A673 (cell line): ENCODE data around the gene ICAM2.

Source experiments
- EZH2 ChIP-seq: fragments of 200-600 bp; sonication (generic); IDR thresholded peaks from 2 replicates; pipeline ENCODE4 v1.6.1; 2017; ENCODE audit warnings: borderline replicate concordance, low read depth, mild to moderate bottlenecking, mixed read lengths, antibody characterized with exemption, low read length; ENCODE audit not compliant: poor library complexity, severe bottlenecking
- TF ChIP-seq, protein P1 (sequence below): fragments of 300-800, 200-600 bp; sonication (generic); conservative IDR thresholded peaks from 2 replicates; pipeline ENCODE4 v1.5.1; 2017; ENCODE audit warnings: low read depth, mild to moderate bottlenecking, antibody characterized with exemption, low read length, moderate library complexity, mixed read lengths

- TF ChIP-seq, protein P1, sequence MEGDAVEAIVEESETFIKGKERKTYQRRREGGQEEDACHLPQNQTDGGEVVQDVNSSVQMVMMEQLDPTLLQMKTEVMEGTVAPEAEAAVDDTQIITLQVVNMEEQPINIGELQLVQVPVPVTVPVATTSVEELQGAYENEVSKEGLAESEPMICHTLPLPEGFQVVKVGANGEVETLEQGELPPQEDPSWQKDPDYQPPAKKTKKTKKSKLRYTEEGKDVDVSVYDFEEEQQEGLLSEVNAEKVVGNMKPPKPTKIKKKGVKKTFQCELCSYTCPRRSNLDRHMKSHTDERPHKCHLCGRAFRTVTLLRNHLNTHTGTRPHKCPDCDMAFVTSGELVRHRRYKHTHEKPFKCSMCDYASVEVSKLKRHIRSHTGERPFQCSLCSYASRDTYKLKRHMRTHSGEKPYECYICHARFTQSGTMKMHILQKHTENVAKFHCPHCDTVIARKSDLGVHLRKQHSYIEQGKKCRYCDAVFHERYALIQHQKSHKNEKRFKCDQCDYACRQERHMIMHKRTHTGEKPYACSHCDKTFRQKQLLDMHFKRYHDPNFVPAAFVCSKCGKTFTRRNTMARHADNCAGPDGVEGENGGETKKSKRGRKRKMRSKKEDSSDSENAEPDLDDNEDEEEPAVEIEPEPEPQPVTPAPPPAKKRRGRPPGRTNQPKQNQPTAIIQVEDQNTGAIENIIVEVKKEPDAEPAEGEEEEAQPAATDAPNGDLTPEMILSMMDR: no peak
- TF ChIP-seq EZH2: no peak
These were observed 60.0 kb downstream of the ICAM2 start for GRCh38 chr17:63960430-63960829.
